ENCODE results near the gene CITED4. TPM values are rescaled to one million over a fixed set of nuclear protein-coding genes. Genes with fewer than 3 reads are reported as not detected.
A peak's percentile ranks its signal among the peaks of the same experiment; 100 is the strongest.

The CITED4 gene
- total RNA-seq, 1 experiment from 2014 or later: 0.55 TPM

DNA sequence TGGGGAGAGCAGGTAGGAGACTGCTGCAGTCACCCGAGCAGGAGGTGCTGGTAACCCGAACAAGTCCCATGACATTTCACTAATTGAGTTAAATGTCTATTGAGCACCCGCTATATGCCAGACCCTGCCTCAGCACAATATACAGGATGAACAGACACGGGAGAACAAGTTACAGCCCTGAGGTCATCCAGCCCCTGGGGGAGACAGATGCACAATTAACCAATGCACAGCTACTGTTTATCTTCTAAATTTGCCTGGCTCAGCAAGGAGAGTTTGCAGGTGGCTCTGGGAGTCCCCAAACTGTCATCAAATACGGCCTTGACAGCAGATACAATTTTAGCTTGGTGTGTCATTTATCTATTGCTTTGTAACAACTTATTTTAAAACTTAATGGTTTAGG, 18.1 kb downstream of the CITED4 start:
- in situ Hi-C loops (cut with HindIII; ENCODE audit: low pct_unique_long_range_greater_than_20kb, low sequenced_read_pairs): no loop called here
- DNase-seq (ENCODE audit: low read depth, low spot score): no peak

DNA sequence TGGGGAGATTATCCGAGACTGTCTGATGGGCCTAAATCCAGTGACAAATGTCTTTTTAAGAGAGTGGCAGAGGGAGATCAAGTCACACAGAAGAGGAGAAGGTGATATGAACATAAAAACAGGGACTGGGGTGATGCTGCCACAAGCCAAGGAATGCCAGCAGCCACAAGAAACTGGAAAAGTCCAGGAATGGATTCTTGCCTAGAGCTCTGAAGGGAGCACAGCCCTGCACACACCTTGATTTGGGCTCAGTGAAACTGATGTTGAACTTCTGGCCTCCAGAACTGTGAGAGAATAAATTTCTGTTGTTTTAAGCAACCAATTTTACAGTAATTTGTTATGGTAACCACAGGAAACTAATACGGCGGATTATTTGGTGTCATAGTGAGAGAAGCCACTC, 19.5 kb downstream of the CITED4 start:
- in situ Hi-C loops (cut with HindIII; ENCODE audit: low pct_unique_long_range_greater_than_20kb, low sequenced_read_pairs): no loop called here
- DNase-seq (ENCODE audit: low read depth, low spot score): no peak

DNA sequence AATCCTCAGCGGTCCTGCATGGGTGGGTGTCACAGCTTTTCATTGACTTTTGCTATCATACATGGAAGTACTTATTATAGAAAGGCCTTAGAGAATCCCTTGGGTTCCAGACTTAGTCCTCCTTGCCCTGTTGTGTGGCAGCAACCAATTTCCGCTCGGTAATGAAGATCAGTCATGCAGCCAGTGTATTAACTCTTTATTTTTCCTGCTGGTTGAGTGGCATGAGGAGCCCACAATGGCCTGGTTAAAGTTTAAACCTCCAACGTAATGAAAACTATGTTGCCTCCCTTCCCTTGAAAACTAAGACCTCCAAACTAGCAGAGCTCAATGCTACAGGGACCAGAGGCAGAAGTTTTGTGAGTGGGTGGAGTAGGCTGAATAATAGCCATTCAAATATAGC, 20.0 kb downstream of the CITED4 start:
- in situ Hi-C loops (cut with HindIII; ENCODE audit: low pct_unique_long_range_greater_than_20kb, low sequenced_read_pairs): no loop called here
- DNase-seq (ENCODE audit: low read depth, low spot score): no peak

DNA sequence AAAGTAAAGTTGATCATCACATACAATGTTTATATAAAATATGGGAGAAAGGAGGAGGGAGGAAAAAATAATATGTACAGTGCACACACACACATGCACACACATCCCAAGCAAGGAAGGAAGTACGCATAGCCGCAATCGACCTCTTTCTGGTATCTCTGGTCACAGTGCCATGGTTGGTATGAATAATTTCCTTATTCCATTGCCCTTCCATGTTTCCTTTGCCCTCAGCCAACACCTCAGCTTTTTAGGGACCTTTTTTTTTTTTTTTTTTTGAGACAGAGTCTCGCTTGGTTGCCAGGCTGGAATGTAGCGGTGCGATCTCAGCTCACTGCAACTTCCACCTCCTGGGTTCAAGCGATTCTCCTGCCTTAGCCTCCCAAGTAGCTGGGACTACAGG, 20.6 kb downstream of the CITED4 start:
- in situ Hi-C loops (cut with HindIII; ENCODE audit: low pct_unique_long_range_greater_than_20kb, low sequenced_read_pairs): no loop called here
- DNase-seq (ENCODE audit: low read depth, low spot score): no peak

DNA sequence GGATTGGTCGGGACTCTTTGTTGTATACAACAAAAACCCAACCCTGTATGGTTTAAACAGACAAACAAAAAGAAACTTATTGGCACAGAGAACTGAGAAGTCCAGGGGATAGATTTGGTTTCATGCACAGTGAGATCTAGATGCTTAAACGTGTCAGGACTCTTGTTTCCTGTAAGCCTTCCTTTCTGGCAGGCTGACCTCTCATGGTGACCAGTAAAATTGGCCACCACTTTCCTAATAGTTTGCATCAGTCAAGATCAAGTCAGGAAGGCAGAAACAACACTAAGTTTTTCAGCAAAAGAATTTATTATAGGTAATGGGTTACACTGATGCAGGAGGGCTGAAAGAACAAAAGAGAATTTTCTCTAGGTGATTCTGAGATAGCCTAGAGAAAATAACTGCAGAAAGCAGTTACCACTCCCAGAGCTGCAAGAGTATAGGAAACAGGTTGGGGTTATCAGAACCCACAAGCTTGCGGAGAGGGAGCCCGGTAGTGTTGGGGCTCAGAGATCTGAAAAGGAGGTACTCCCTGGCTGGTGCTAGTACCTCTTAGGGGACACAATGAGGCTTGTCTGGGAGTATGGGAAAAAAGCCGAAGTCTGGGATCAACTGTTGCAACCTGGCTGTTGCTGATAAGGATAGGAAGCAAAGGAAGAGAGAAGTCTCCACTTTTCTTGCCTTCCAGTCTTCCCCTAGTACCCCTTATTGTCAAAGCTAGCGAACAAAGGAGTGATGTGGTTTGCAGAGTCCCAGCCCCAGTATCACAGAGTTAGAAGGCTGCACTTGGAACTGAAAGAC, 21.4 kb downstream of the CITED4 start:
- no peak for DNase-seq (ENCODE audit: low read depth, low spot score)
- in situ Hi-C loops (cut with HindIII; ENCODE audit: low pct_unique_long_range_greater_than_20kb, low sequenced_read_pairs): no loop called here

DNA sequence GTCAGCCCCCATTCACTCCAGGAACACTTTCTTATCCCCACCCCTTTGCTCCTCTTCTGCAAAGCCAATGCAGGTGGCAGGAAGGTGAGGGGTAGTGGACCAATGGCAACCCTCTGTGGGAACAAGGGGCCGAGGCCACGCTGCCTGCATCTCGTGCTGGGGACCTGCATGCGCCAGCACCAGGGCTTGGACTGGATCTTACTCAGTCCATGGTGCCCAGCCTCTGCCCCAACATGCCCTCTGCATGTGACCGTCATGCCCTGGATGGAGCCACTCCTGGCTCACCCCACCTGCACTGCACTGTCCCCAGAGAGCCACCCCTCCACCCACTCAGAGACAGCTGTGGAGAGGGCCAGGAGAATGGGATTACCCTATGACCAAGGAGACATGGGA, 22.2 kb downstream of the CITED4 start:
- DNase-seq (ENCODE audit: low read depth, low spot score): no peak
- in situ Hi-C loops (cut with HindIII; ENCODE audit: low pct_unique_long_range_greater_than_20kb, low sequenced_read_pairs): no loop called here

DNA sequence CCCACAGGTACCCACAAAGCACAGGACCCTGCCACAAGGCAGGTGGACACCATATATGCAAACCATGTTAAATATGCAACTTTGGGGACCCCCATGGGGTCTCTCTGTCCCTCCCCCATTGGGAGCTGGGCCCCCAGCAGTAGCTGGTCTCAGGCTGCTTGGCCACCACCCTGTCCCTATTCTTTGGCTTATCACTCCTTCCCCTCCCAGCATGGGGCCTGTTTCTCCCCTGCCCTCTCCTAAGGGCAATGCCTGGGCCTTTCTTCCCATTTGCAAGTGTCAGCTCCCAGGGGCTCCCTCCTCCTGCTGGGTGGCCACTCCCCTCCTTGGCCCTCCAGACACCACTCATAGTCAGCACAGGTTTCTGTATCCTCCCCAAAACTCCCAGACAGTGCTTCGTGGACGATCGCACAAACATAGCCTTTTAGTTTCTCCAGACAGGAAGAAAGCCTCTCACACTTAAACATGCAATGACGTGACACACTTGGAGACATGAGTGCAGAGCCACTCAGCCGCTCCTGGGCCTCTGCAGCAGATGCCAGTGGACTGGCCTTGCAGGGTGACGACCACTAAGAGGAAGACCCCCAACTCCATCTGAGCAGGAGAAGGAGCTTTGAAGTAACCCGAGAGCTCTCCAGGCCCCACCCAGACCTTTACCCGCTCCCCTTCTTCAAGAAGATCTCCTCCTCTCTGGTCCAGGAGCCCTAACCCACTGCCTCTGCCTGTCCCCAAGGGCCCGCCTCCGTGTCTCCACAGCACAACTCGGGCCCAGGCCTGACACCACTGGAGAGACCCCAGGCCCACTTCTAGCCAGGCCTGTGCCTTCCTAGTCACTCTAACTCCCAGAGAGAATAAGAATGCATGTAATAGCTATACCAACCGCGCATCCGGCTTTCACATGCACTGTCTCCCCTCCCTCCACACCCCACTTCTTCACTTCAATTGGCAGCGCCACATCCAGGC, 22.9 kb downstream of the CITED4 start:
- in situ Hi-C loops (cut with HindIII; ENCODE audit: low pct_unique_long_range_greater_than_20kb, low sequenced_read_pairs): no loop called here
- no peak for DNase-seq (ENCODE audit: low read depth, low spot score)

DNA sequence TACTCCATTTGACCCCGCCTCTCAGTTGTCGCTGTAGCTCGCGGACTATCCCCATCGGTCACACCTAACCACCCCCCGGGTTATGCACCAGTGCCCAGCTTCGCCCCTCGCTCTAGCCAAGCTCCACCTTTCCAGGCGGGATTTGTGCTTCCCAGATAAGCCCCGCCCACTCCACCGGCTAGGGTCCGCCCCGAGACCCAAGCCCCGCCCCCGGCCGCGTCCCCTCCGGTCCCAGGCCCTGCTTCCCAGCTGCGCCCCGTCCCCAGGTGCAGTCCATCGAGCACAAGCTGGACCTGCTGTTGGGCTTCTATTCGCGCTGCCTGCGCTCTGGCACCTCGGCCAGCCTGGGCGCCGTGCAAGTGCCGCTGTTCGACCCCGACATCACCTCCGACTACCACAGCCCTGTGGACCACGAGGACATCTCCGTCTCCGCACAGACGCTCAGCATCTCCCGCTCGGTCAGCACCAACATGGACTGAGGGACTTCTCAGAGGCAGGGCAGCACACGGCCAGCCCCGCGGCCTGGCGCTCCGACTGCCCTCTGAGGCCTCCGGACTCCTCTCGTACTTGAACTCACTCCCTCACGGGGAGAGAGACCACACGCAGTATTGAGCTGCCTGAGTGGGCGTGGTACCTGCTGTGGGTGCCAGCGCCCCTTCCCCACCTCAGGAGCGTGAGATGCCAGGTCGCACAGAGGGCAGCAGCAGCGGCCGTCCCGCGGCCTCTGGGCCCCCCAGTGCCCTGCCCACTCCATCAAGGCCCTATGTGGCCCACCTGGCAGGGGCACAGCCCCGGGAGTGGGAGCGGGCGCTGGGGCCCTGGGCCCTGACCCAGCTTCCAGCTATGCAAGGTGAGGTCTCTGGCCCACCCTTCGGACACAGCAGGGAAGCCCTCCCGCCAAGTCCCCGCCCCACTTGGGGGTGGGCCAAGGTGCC, 23.9 kb downstream of the CITED4 start:
- DNase-seq (ENCODE audit: low read depth, low spot score): no peak
- in situ Hi-C loops (cut with HindIII; ENCODE audit: low pct_unique_long_range_greater_than_20kb, low sequenced_read_pairs): no loop called here

DNA sequence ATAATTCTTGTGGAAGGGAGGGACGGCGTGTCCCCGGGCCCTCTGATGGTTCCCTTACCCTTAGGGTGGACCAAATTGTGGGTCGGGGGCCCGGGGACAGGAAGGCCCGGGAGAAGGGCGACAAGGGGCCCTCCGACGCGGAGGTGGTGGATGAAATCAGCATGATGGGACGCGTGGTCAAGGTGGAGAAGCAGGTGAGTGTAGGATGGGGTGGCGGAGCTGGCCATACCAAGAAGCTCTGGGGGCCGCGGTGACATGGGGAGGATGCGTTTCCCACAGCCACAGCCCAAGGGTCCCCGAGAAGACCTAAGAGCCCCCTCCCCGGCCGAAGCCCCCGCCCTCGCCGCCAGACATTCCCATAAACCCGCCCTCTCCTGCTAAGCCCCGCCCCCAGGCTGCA, 24.6 kb downstream of the CITED4 start:
- DNase-seq (ENCODE audit: low read depth, low spot score): no peak
- in situ Hi-C loops (cut with HindIII; ENCODE audit: low pct_unique_long_range_greater_than_20kb, low sequenced_read_pairs): no loop called here

DNA sequence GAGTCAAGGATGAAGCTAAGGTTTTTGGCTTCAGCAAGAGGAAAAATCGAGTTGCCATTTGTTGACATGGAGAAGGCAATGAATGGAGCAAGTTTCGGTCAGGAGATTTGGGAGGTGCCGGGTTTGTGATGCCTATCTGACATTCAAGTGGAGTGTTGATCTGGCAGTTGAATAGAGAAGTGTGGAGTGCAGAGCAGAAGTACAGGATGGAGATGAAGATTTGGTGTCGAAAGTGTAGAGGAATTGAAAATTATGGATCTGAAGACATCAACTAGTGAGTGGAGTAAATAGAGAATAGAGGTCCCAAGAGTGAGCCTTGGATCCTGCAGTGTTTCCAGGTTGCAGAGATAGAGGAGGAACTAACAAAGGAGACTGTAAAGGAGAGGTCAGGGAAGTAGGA, 25.9 kb downstream of the CITED4 start:
- no peak for DNase-seq (ENCODE audit: low read depth, low spot score)
- in situ Hi-C loops (cut with HindIII; ENCODE audit: low pct_unique_long_range_greater_than_20kb, low sequenced_read_pairs): no loop called here

DNA sequence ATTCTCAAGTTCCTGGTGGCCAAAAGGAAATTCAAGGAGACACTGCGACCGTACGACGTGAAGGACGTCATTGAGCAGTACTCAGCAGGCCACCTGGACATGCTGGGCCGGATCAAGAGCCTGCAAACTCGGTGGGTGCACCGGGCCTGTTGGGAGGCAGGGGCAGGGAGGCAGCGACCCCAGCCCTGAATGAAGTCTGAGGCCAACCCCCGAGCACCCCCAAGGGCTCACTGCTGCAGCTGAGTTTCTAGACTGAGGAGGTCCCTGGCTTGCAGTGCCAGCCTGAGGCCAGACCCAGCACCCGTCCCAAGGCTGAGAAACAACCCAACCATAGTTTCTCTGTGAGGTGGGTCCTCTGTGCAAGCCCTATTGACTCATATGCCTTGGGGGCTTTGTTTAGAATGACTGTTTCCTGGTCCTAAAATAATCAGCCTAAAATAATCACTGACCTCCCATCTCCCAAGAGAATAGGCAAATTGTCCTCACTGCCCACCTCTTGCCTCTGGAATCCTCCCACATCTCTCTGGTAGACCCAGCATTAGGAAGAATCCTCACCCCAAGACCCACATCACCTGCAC, 27.1 kb downstream of the CITED4 start:
- in situ Hi-C loops (cut with HindIII; ENCODE audit: low pct_unique_long_range_greater_than_20kb, low sequenced_read_pairs): no loop called here
- peak; percentile 22 for DNase-seq (ENCODE audit: low read depth, low spot score)

DNA sequence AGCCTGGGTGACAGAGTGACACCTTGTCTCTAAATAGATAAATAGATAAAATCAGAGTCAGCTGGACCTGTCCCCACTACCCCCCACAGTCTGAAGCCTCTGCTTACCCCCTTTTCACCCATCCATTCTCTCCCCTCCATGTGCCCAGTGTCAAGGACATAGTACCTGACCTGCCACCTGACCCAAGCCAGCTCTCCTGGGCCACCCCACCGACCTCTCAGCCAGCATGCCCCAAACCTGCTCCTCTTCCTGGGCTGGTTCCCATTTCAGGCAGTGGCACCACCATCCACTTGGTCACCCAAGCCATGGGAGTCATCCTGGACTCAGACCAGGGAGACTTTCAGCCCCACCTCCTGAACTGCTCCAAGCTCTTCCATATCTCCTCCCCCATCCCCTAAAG, 28.2 kb downstream of the CITED4 start:
- DNase-seq (ENCODE audit: low read depth, low spot score): no peak
- in situ Hi-C loops (cut with HindIII; ENCODE audit: low pct_unique_long_range_greater_than_20kb, low sequenced_read_pairs): no loop called here

DNA sequence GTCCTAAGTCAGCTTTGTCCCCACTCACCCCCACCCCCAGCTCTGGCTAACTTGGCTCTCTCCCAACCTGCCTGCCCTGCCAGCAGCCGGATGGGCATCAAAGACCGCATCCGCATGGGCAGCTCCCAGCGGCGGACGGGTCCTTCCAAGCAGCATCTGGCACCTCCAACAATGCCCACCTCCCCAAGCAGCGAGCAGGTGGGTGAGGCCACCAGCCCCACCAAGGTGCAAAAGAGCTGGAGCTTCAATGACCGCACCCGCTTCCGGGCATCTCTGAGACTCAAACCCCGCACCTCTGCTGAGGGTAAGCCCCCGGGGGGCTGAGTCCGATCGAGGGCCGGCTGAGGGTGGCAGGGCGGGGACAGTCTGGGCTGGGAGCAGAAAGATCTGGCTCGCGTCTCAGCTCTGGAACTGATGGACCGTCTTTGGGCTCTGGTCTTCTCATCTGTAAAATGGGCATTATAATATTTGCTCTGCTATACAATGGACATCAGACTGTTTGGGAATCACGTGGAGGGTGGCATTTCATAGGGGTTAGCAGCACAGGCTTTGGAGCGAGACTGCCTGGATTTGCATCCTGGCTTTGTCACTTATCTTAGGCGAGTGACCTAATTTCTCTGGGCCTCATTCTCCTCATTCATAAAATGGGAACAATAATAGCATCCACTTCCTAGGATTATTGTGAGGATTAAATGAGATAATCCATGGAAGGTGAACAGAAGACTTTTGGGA, 31.0 kb downstream of the CITED4 start:
- in situ Hi-C loops (cut with HindIII; ENCODE audit: low pct_unique_long_range_greater_than_20kb, low sequenced_read_pairs): no loop called here
- no peak for DNase-seq (ENCODE audit: low read depth, low spot score)

DNA sequence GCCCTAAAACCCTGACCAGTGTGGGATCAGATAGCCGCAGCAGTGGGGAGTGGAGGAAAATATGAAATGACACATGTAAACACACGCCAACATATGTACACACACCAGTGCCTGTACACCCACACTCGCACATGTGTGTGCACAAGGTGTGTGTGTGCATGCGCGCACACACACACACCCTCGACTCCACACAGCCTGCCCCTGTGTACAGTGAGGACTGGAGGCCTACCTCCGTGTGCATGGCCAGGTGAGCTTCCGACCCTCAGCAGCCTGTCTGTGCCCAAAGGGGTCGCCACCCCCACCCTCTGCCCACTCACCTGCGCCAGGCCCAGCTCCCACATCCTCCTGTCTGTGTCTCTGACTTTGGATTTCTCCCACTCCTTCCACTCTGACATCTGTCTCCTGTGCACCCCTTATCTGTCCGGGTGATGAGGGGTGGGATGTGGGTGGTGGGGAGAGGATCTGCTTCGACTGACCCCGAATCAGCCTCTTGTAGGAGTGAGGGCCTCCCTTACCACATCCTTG, 31.7 kb downstream of the CITED4 start:
- DNase-seq (ENCODE audit: low read depth, low spot score): no peak
- in situ Hi-C loops (cut with HindIII; ENCODE audit: low pct_unique_long_range_greater_than_20kb, low sequenced_read_pairs): no loop called here

DNA sequence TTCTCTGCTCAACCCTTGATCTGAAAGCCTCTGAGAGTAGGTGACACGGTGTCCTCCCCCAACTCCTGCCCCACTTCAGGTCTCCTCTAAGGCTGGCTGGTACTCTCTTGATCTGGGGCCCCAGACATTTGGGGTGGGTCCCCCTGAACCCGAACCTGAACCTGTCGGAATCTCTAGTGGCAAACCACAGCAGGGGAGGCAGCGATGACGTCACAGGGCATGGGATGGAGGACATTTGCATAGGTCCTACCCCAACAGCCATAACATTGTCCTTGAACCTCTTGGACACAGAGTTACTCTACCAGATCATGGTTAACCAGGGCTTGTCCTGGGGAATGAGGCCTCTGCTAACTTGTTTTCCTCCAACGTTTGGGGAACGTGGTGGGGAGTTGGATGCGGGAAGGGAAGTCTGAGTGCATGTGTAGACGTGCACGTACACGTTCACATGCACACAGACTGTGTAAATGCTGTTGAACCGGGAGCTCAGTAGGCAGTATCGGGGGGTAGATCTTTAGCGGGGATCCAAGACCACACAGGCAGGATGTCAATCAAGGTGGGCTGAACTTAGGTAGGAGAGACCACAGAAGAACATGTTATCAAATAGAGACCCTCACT, 32.4 kb downstream of the CITED4 start:
- no peak for DNase-seq (ENCODE audit: low read depth, low spot score)
- in situ Hi-C loops (cut with HindIII; ENCODE audit: low pct_unique_long_range_greater_than_20kb, low sequenced_read_pairs): no loop called here

DNA sequence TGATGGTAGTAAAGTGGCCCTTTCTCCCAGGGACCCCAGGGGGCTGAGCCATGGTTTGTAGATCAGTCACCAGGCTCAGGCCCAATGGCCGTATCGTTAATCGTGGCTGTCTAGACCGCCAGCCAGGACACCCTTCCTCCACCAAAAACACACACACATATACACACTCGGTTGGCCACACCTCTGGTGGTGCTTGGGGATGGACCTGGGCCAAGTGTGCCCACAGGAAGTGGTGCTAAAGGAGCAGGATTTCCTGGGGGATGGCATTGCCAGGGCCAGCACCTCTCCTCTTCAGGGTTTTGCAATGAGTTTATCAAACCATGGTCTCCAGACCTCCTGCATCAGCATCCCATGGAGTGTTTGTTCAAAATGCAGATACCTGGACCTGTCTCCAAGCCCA, 36.2 kb downstream of the CITED4 start:
- DNase-seq (ENCODE audit: low read depth, low spot score): no peak
- in situ Hi-C loops (cut with HindIII; ENCODE audit: low pct_unique_long_range_greater_than_20kb, low sequenced_read_pairs): no loop called here
